Fibroblast of mammary gland (primary cell): ENCODE measurements around the gene MRPL10.
"Not testable (repeated sequence)": the region's sequence is repeated elsewhere in the genome, so short reads cannot be mapped to it uniquely, and the experiment has no call there.

Experiments
- DNase-seq: peaks from one replicate; pipeline ENCODE4 v3.0.0-alpha.2; 2010; ENCODE audit warnings: low read depth
- H3K4me3 ChIP-seq: 2 replicates; pipeline ENCODE4 v1.5.1; 2011; ENCODE audit warnings: low read depth, mild to moderate bottlenecking, low read length, moderate library complexity; ENCODE audit not compliant: control insufficient read depth
- TF ChIP-seq, protein P1 (sequence below): conservative IDR thresholded peaks from 2 replicates; pipeline ENCODE4 v1.5.1; 2011; ENCODE audit warnings: low read depth, low read length, inconsistent platforms; ENCODE audit not compliant: control insufficient read depth, insufficient read depth

MRPL10 gene

DNA sequence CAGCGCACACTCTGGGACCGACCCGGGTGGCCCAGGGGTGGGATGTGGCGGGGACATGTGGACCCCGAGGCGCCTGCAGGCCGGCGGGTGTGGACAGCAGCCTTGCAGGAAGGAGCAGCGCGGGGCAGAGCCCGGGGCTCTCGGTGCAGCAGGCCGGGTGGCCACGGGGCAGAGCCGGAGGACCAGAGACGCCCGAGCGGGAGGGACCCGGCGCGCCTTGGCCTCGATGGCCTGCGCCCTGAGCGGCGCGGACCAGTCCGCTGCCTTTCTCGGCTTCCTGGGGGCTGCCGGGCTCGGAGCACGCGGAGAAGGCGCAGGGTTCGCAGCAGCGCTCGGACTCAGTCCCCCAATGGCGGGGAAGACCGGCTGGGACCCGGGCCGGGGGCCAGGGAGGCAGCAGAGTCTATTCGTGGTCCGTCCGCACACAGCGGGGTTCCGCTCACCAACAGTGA, 53.1 kb downstream of the MRPL10 start:
- no peak for DNase-seq
- TF ChIP-seq, protein P1, sequence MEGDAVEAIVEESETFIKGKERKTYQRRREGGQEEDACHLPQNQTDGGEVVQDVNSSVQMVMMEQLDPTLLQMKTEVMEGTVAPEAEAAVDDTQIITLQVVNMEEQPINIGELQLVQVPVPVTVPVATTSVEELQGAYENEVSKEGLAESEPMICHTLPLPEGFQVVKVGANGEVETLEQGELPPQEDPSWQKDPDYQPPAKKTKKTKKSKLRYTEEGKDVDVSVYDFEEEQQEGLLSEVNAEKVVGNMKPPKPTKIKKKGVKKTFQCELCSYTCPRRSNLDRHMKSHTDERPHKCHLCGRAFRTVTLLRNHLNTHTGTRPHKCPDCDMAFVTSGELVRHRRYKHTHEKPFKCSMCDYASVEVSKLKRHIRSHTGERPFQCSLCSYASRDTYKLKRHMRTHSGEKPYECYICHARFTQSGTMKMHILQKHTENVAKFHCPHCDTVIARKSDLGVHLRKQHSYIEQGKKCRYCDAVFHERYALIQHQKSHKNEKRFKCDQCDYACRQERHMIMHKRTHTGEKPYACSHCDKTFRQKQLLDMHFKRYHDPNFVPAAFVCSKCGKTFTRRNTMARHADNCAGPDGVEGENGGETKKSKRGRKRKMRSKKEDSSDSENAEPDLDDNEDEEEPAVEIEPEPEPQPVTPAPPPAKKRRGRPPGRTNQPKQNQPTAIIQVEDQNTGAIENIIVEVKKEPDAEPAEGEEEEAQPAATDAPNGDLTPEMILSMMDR: no peak
- H3K4me3 ChIP-seq: no peak overlapping the region

DNA sequence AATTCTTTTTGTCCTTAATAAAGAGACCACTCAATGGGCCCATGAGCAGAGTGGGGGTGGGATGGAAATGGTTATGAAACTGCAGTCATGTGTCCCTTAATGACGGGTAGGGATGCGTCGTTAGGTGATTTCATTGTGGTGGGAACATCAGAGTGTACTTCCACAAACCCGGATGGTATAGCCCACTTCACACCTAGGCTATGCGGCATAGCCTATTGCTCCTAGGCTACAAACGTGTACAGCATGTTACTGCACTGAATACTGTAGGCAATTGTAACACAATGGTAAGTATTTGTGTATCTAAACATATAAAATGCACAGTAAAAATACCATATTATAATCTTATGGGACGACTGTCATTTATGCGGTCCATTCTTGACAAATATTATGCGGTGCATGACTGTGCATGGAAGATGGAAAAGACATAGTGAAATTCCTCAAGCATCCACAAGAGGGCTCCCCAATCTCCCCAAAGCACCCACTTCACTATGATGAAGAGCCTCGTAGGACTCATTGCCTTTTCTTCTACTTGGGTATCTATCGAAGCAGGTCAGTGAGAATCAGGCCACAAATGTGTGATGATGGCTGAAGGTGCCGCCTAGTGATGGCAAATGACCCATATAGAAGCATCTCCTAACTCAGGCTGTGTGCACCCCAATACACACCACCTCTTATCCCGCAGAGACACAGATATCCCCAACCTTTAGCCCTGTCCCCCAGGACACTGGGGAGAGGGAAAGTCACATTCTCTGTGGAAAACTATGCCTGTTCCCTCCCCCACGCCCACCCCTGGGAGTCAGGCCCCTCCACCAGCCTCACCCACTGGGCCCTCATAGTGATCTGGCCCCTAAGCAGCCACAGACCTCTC, 54.8 kb downstream of the MRPL10 start:
- peak; percentile 68 for DNase-seq
- H3K4me3 ChIP-seq: no peak overlapping the region
- TF ChIP-seq, protein P1: peak; percentile 78

- TF ChIP-seq, protein P1: no peak
- no peak overlapping the region for H3K4me3 ChIP-seq
- DNase-seq: peak; percentile 75
Measured at GRCh38 chr17:47774987-47775580, 56.3 kb downstream of the MRPL10 start.

GRCh38 chr17:47774331-47774730, 57.0 kb downstream of the MRPL10 start:
- TF ChIP-seq, protein P1: no peak
- no peak overlapping the region for H3K4me3 ChIP-seq
- no peak for DNase-seq

DNA sequence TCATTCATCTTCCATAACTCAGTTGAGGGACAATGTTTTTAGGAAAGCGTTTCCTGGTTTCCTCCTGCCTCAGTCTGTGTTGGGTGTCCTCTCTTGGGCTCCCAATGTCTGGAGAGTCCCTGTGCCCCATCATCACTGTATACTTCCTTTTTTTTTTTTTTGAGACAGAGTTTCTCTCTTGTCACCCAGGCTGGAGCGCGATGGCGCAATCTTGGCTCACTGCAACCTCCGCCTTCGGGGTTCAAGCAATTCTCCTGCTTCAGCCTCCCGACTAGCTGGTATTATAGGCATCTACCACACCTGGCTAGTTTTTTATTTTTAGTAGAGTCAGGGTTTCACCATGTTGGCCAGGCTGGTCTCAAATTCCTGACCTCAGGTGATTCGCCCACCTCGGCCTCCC, 57.7 kb downstream of the MRPL10 start:
- DNase-seq: not testable (repeated sequence)

More for the DNA sequence above, 57.7 kb downstream of the MRPL10 start:
- not testable (repeated sequence) for H3K4me3 ChIP-seq
